ENCODE data around the gene COMP.
"Not testable (repeated sequence)": the region's sequence is repeated elsewhere in the genome, so short reads cannot be mapped to it uniquely, and the experiment has no call there.

The COMP gene

GRCh38 chr19:18745931-18746330 lies 45.2 kb downstream of the COMP start:
- no peak for DNase-seq (ENCODE audit: low spot score)

- no peak for DNase-seq (ENCODE audit: low spot score)
Measured at GRCh38 chr19:18745012-18745735, 45.9 kb downstream of the COMP start.

GRCh38 chr19:18743784-18744418 lies 47.2 kb downstream of the COMP start:
- DNase-seq (ENCODE audit: low spot score): no peak

GRCh38 chr19:18742838-18743783 lies 48.0 kb downstream of the COMP start:
- DNase-seq (ENCODE audit: low spot score): no peak

GRCh38 chr19:18742324-18742723 lies 48.8 kb downstream of the COMP start:
- no peak for DNase-seq (ENCODE audit: low spot score)

- DNase-seq (ENCODE audit: low spot score): no peak
Measured at GRCh38 chr19:18741124-18742121, 49.7 kb downstream of the COMP start.

- no peak for DNase-seq (ENCODE audit: low spot score)
Measured at GRCh38 chr19:18738961-18739690, 52.0 kb downstream of the COMP start.

- no peak for DNase-seq (ENCODE audit: low spot score)
Measured at GRCh38 chr19:18737954-18738351, 53.2 kb downstream of the COMP start.

GRCh38 chr19:18737337-18737953 lies 53.7 kb downstream of the COMP start:
- DNase-seq (ENCODE audit: low spot score): no peak

- no peak for DNase-seq (ENCODE audit: low spot score)
Measured at GRCh38 chr19:18736415-18737336, 54.4 kb downstream of the COMP start.

- no peak for DNase-seq (ENCODE audit: low spot score)
Measured at GRCh38 chr19:18735752-18736151, 55.4 kb downstream of the COMP start.

GRCh38 chr19:18735324-18735723 lies 55.8 kb downstream of the COMP start:
- no peak for DNase-seq (ENCODE audit: low spot score)

GRCh38 chr19:18733762-18734332 lies 57.3 kb downstream of the COMP start:
- not testable (repeated sequence) for DNase-seq (ENCODE audit: low spot score)

- DNase-seq (ENCODE audit: low spot score): no peak
Measured at GRCh38 chr19:18733196-18733647, 57.9 kb downstream of the COMP start.

All from CD4-positive, alpha-beta T cell treated with Interleukin-6 at 100 ng/mL for 8 hours (primary cell).